Measurements from ENCODE around the gene FSCB.

Gene FSCB

GRCh38 chr14:44462381-44462780 is 44.7 kb downstream of the FSCB start:
- no peak overlapping the region for H3K4me3 ChIP-seq (ENCODE audit: low read length)
- no peak for DNase-seq (ENCODE audit: low read depth)
- no peak for TF ChIP-seq CTCF (conservative IDR thresholded peaks at IDR 0.05; ENCODE audit: low read length)

- H3K4me3 ChIP-seq (ENCODE audit: low read length), result no peak overlapping the region
- no peak for TF ChIP-seq CTCF (conservative IDR thresholded peaks at IDR 0.05; ENCODE audit: low read length)
- no peak for DNase-seq (ENCODE audit: low read depth)
Observed at GRCh38 chr14:44461811-44462210, 45.3 kb downstream of the FSCB start.

All from AG10803 (cell line).